ENCODE measurements around the gene ITSN1.

GRCh38 chr21:33854604-33855003 lies 212.3 kb downstream of the ITSN1 start:
- no peak for TF ChIP-seq POLR2A (IDR thresholded peaks at IDR 0.05)
- TF ChIP-seq CTCF (IDR thresholded peaks at IDR 0.05) = no peak
- TF ChIP-seq POLR2AphosphoS5 (IDR thresholded peaks at IDR 0.05) = no peak
